C4-2B (cell line): ENCODE results near the gene SIM2.

Source experiments
- CTCF ChIP-seq: fragments of 450-650 bp; conservative IDR thresholded peaks from 2 replicates; pipeline ENCODE4 v1.5.1; 2017; ENCODE audit warnings: mild to moderate bottlenecking
- ZFX ChIP-seq: fragments of 450-650 bp; IDR thresholded peaks from 2 replicates; pipeline ENCODE4 v1.6.1; 2017

- TF ChIP-seq CTCF (no peak), ZFX (no peak)
These were observed 8.2 kb downstream of the SIM2 start for GRCh38 chr21:36706951-36707762.
